ENCODE results near the gene BZW1.
"Not testable (repeated sequence)": the region's sequence is repeated elsewhere in the genome, so short reads cannot be mapped to it uniquely, and the experiment has no call there.

The BZW1 gene

GRCh38 chr2:200798514-200798913, 13.2 kb upstream of the BZW1 start:
- Histone ChIP-seq H4K20me1 (ENCODE audit: insufficient read depth, low read length) (no peaks in the 10 kb centered on the region), H3K79me2 (ENCODE audit: insufficient read depth, low read length) (no peaks in the 10 kb centered on the region), H2AFZ (ENCODE audit: low read depth, low read length) (no peak overlapping the region), H3K9me3 (ENCODE audit: insufficient read depth, low read length, severe bottlenecking) (peaks cover 2% of the 10 kb centered on the region), H3K9ac (ENCODE audit: low read depth, low read length) (no peak overlapping the region), H3K4me2 (ENCODE audit: insufficient read depth, low read length) (no peak overlapping the region), H3K4me3 (ENCODE audit: low read depth in 1 of 2, low read length in 2 of 2) (no peak overlapping the region), H3K27ac (ENCODE audit: low read length) (no peak overlapping the region), H3K4me1 (ENCODE audit: insufficient read depth, low read length) (no peaks in the 10 kb centered on the region), H3K27me3 (ENCODE audit: insufficient read depth, low read length, poor library complexity) (peaks cover 22% of the 10 kb centered on the region), H3K36me3 (ENCODE audit: insufficient read depth, low read length) (no peaks in the 10 kb centered on the region)
- DNase-seq (no peak), ATAC-seq (ENCODE audit: insufficient read depth, low read depth) (no peak)
- no peak for TF ChIP-seq EZH2 (IDR thresholded peaks at IDR 0.05; ENCODE audit: borderline replicate concordance, low read depth, low read length, severe bottlenecking)
- TF ChIP-seq CTCF (IDR thresholded peaks at IDR 0.05; ENCODE audit: borderline replicate concordance, extremely low read depth, low read length, poor library complexity, severe bottlenecking): no peak

- Histone ChIP-seq H3K4me2 (ENCODE audit: insufficient read depth, low read length) (no peak overlapping the region), H3K36me3 (ENCODE audit: insufficient read depth, low read length) (no peaks in the 10 kb centered on the region), H2AFZ (ENCODE audit: low read depth, low read length) (no peak overlapping the region), H4K20me1 (ENCODE audit: insufficient read depth, low read length) (no peaks in the 10 kb centered on the region), H3K9me3 (ENCODE audit: insufficient read depth, low read length, severe bottlenecking) (peaks cover 2% of the 10 kb centered on the region), H3K9ac (ENCODE audit: low read depth, low read length) (no peak overlapping the region), H3K27me3 (ENCODE audit: insufficient read depth, low read length, poor library complexity) (peaks cover 23% of the 10 kb centered on the region), H3K4me3 (ENCODE audit: low read depth in 1 of 2, low read length in 2 of 2) (no peak overlapping the region), H3K4me1 (ENCODE audit: insufficient read depth, low read length) (no peaks in the 10 kb centered on the region), H3K27ac (ENCODE audit: low read length) (no peak overlapping the region), H3K79me2 (ENCODE audit: insufficient read depth, low read length) (no peaks in the 10 kb centered on the region)
- no peak for TF ChIP-seq CTCF (IDR thresholded peaks at IDR 0.05; ENCODE audit: borderline replicate concordance, extremely low read depth, low read length, poor library complexity, severe bottlenecking)
- TF ChIP-seq EZH2 (IDR thresholded peaks at IDR 0.05; ENCODE audit: borderline replicate concordance, low read depth, low read length, severe bottlenecking): no peak
- ATAC-seq (ENCODE audit: insufficient read depth, low read depth) (no peak), DNase-seq (no peak)
These were observed 11.3 kb upstream of the BZW1 start for GRCh38 chr2:200800458-200800857.

DNA sequence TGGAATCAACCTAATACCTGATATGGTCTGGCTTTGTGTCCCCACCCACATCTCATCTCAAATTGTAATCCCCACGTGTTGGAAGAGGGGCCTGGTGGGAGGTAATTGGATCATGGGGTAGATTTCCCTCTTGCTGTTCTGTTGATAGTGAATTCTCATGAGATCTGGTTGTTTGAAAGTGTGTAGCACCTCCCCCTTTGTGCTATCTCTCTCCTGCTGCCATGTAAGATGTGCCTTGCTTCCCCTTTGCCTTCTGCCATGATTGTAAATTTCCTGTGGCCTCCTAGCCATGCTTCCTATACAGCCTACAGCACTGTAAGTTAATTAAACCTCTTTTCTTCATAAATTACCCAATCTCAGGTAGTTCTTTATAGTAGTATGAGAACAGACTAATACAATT, 10.3 kb upstream of the BZW1 start:
- not testable (repeated sequence) for H2AFZ ChIP-seq (ENCODE audit: low read depth, low read length); H4K20me1 ChIP-seq (ENCODE audit: insufficient read depth, low read length); H3K9ac ChIP-seq (ENCODE audit: low read depth, low read length); H3K36me3 ChIP-seq (ENCODE audit: insufficient read depth, low read length); H3K9me3 ChIP-seq (ENCODE audit: insufficient read depth, low read length, severe bottlenecking); H3K4me3 ChIP-seq (ENCODE audit: low read depth in 1 of 2, low read length in 2 of 2); H3K27ac ChIP-seq (ENCODE audit: low read length); DNase-seq; H3K4me1 ChIP-seq (ENCODE audit: insufficient read depth, low read length); ATAC-seq (ENCODE audit: insufficient read depth, low read depth); H3K4me2 ChIP-seq (ENCODE audit: insufficient read depth, low read length); H3K79me2 ChIP-seq (ENCODE audit: insufficient read depth, low read length)
- H3K27me3 ChIP-seq (ENCODE audit: insufficient read depth, low read length, poor library complexity): peaks cover 23% of the 10 kb centered on the region

GRCh38 chr2:200809506-200810251, 2.0 kb upstream of the BZW1 start:
- peaks cover 29% of the 10 kb centered on the region for H4K20me1 ChIP-seq (ENCODE audit: insufficient read depth, low read length)
- H3K27ac ChIP-seq (ENCODE audit: low read length): no peak overlapping the region
- H3K4me2 ChIP-seq (ENCODE audit: insufficient read depth, low read length): no peak overlapping the region

More at GRCh38 chr2:200809506-200810251, 2.0 kb upstream of the BZW1 start:
- Histone ChIP-seq H3K9me3 (ENCODE audit: insufficient read depth, low read length, severe bottlenecking) (no peaks in the 10 kb centered on the region), H2AFZ (ENCODE audit: low read depth, low read length) (no peak overlapping the region), H3K79me2 (ENCODE audit: insufficient read depth, low read length) (peaks cover 30% of the 10 kb centered on the region), H3K9ac (ENCODE audit: low read depth, low read length) (no peak overlapping the region), H3K27me3 (ENCODE audit: insufficient read depth, low read length, poor library complexity) (no peaks in the 10 kb centered on the region), H3K36me3 (ENCODE audit: insufficient read depth, low read length) (peaks cover 24% of the 10 kb centered on the region), H3K4me3 (ENCODE audit: low read depth in 1 of 2, low read length in 2 of 2) (no peak overlapping the region), H3K4me1 (ENCODE audit: insufficient read depth, low read length) (peaks cover 30% of the 10 kb centered on the region)
- TF ChIP-seq CTCF (IDR thresholded peaks at IDR 0.05; ENCODE audit: borderline replicate concordance, extremely low read depth, low read length, poor library complexity, severe bottlenecking) (no peak), EZH2 (IDR thresholded peaks at IDR 0.05; ENCODE audit: borderline replicate concordance, low read depth, low read length, severe bottlenecking) (no peak)
- ATAC-seq (ENCODE audit: insufficient read depth, low read depth): no peak
- DNase-seq: no peak
